GM18517 (cell line): Measurements from ENCODE around the gene ARMH4.
A peak's percentile ranks its signal among the peaks of the same experiment; 100 is the strongest.

Experiments used
- ATAC-seq: cut with Tn5 transposase; IDR thresholded peaks from one replicate; pipeline ENCODE4 v1.9.1; 2021; ENCODE audit warnings: mild to moderate bottlenecking, moderate library complexity; ENCODE audit not compliant: unreplicated experiment

ARMH4 gene, protein sequence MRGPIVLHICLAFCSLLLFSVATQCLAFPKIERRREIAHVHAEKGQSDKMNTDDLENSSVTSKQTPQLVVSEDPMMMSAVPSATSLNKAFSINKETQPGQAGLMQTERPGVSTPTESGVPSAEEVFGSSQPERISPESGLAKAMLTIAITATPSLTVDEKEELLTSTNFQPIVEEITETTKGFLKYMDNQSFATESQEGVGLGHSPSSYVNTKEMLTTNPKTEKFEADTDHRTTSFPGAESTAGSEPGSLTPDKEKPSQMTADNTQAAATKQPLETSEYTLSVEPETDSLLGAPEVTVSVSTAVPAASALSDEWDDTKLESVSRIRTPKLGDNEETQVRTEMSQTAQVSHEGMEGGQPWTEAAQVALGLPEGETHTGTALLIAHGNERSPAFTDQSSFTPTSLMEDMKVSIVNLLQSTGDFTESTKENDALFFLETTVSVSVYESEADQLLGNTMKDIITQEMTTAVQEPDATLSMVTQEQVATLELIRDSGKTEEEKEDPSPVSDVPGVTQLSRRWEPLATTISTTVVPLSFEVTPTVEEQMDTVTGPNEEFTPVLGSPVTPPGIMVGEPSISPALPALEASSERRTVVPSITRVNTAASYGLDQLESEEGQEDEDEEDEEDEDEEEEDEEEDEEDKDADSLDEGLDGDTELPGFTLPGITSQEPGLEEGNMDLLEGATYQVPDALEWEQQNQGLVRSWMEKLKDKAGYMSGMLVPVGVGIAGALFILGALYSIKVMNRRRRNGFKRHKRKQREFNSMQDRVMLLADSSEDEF

DNA sequence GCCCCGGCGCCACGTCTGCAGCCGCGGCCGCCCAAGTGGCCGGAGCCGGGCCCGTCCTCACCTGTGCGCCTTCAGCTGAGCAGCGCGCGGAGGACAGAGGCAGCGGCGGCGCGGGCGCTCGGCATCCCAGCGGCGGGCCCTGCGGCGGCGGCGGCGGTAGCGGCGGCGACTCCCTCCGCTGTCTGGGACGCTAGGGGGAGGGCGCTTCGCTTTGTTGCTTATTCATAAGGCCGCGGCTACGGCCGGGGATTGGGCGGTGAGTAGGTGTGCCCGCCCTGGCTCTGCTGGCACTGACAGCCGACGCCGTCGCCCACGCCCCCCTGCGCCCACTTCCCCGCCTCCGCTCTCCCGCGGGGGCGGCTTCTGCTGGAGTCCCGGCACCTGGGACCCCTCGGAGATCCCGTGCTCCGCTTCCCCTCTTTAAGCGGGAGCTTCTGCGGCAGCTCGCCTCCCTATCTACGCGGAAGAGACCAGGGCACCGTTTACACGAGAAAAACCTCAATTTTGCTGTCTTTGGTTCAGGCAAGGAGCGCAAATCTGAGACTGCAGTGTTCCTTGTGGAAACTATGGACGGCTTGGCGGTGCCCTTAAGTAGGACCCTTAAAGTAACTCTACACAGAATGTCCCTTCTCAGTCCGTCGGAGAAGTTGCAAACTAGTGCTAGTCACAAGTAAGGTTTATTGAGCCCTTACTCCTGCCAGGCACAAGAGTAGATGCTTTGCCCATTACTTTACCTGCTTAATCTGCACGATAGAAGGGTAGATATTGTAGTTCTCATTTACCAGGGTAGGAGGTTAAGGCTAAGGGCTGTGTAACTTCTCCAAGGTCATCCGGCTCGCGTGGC, at the start of gene ARMH4:
ARMH4 (minus strand) TSS at position 200 of the 844 bp plus-strand sequence. CDS start 12,855 bp downstream, outside the sequence.
- peak; percentile 92 for ATAC-seq

DNA sequence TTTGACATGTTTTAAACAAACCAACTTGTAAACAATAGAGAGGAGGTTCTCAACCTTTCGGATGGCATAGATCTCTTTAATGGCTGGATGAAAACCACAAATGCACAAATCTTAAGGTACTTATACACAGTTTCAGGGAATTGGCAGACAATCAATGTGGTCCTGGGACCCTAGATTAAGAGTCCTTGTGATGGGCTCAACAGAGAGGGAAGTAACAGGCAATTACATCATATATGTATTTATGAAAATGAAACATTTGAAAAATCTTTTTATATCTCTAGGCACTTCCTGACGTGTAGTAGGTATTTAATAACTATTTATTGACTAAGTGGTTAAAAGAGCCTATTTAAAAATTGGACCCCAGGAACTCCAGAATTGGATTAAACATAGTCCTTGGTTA, 48.8 kb upstream of the ARMH4 start:
- no peak for ATAC-seq

DNA sequence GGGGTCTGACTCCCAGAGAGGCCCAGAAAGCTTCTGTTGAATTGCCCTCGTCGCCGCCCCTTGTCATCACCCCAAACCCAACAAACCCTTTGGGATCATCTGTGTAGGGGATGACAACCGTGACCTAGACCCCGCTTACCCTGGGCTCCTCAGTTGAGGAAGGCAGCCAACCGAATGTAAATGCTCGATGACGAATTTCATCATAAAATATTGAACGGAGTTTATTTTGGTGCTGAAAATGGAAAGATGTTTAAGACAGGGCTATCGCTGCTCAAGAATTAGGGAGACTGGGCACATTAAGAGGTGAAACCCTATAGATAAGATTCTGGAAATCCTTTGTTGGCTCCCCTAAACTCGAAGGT, 48.4 kb upstream of the ARMH4 start:
- ATAC-seq, result no peak

DNA sequence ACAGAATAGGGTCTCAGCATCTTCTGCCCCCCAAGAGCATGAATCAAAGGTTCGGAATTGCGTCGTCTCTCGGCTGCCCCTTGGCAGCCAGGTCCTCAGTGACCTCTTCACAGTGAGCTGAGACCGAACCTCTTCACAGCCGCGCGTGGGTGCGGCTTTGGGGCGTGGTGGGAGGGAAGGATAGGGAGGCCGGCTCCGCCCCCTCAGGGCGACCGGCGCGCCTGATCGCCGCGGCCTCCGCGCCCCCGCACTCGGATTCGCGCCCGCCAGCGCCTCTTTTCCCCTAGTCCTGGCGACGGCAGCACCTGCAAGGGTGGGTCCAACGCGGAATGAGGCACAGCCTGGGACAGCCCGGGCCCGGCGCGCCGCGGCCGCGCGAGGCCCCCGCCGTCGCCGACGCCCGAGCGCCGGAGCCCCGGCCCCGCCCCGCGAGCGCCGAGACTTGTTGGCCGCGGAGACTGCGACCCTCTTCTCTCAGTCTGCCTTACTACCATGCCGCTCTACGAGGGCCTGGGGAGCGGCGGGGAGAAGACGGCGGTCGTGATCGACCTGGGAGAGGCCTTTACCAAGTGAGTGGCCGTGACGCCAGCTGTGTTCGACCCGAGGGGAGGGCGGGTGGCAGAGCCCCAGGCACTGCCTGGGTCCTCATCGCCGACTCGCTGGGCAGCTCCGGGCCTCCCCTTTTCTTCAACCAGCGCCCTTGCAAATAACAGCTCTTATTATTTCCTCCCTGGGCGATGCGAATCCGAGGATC, 47.9 kb upstream of the ARMH4 start, which contains the start of gene ACTR10:
ACTR10 (plus strand) TSS at position 424 of the 754 bp plus-strand sequence; CDS start at position 493, 69 bp downstream.
- peak; percentile 91 for ATAC-seq

DNA sequence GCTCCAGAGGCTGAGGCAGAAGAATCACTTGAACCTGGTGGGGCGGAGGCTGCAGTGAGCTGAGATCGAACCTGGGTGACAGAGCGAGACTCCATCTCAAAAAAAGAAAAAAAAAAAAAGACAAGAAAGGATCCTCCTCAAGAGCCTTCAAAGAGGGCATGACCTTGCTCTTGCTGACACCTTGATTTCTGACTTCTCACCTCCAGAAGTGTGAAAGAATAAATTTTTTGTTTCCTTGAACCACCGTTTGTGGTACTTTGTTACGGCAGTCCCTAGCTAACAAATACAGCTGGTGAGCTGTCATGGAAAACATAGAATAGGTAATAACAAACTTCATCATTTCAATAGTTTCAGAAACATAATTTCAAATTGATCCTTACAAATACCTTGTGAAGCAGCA, 46.1 kb upstream of the ARMH4 start:
- no peak for ATAC-seq

DNA sequence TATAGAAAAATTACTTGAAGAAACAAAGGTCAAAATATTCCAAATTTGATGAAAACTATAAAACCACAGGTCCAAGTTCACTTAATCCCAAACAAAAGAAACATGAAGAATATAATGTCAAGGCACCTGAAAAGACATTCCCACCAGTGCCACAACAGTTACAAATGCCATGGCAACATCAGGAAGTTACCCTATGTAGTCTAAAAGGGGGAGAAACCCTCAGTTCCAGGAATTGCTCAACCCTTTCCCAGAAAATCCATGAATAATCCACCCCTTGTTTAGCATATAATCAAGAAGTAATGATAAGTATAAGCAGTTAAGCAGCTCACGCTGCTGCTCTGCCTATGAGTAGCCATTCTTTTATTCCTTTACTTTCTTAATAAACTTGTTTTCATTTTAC, 44.2 kb upstream of the ARMH4 start:
- no peak for ATAC-seq

DNA sequence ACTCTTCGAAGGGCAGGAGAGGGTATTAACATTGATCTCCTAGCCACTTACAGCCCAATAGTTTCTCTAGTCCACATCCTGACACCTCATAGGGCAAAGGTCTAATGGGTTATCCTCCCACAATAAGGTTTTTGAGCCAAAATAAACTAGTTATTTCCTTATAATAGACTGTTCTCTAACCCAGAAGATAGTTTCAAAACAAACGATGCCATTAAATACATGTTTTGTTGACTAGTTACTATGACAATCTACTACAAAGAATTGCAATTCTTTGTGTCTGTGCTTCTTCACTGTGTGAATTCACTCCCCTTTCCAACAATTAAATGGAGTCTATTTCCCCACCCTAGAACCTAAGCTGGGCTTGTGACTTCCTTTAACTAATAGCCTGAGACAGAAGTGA, 41.5 kb upstream of the ARMH4 start:
- ATAC-seq, result no peak

DNA sequence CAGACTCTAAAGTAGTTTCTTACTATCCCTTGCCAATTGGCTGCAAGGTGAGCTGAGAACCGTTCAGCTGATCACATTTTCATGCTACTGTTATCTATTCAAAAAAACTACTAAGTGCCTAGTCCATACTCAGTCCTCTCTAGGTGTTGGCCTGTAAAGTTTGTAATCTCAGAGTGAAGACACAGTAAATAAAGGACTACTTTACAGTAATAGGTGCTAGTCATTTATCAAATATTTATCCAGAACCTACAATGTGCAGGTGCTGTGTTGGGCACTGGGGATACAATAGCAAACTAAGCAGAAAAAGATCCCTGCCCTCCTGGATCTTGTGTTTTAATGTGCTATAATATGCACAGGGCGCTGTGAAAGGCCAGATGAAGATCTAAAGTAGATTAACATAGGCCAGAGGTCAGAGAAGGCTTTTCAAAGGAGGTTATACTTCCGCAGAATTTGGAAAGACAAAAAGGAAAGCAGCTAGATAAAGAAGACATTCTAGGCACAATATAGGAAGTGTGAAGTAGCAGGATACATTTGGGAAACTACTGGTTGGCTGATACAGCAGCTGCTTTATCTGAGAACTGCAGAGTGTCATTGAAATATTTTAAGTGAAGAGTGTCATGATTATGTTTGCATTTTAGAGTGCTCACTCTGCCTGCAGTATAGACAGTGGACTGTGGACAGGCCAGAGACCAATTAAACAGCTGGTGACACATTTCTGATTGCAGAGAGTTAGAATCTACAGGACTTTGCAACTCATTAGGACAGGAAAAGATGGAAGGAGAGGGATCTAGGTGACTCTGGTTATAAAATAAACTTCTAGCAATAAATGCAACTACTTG, 40.0 kb upstream of the ARMH4 start:
- no peak for ATAC-seq

DNA sequence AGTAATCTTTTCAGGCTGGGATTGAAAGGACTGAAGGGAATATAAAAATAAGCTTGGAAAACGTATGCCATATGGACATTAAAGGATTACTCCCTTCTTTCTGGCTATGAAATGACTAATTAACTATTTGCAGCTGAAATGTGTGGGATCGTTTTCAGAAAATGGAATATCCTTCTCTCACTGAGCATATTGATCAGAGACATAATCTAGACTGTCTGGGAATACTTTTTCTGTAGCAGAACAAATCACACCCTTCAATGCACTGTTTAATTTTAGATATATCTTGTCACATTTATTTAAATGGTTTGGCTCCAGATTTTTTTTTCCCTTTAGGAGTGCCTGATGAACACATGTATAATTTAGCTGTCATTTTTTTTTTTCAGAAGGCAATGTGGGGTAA, 37.2 kb upstream of the ARMH4 start:
- ATAC-seq, result no peak

DNA sequence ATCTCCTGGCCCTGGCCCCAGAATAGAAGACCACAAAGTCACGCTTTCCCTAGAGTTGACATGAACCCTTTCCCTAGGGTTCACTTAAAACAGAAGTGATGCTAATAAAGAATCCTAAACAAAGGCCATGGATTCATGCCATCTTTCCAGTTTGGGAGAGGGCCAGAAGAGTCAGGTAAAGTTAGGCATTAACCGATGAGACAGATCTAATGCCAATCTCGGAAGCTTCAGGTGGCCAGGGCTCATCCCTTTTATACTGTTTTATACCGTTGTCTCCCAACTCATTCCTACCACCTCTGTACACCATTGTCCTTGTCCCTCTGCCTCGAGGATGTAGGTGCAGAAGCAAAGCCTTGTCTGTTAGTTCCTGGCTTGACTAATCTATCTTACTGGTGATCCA, 25.1 kb upstream of the ARMH4 start:
- ATAC-seq, result no peak

DNA sequence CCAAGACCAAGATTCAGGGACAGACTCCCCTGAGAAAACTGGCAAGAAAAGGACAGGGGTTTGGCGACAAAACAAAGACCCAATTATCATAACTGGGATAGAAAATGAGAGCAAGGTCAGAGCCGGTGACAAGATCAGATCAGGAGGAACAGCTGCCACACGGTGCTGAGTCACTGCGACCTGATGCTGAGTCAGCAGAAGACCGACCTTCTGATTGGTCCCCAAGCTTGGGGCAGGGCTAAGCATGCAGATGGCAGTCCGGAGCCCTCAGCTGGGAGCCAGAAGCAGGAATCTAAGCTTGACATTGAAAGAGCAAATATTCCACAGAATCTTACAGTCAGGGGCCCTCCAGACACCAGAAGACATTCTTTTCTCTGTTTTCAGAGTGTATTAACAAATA, 19.1 kb upstream of the ARMH4 start:
- ATAC-seq, result peak; percentile 88

DNA sequence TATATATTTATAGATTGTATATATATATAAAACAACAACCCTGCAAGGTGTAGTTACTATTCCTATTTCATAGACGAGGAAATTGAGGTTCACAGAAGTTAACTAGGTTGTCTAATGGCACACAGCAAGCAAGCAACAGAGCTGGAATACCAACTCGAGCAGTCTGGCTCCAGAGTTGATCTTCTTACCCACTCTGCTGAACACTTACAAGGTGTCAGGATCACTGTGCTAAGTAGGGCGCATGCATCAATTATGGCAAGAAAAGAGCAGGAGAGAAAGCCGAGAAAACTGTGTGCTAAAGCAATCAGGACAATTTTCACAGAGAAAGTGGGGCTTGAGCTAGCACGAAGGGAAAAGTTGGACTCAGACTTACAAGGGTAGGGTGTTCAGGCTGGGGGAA, 15.9 kb upstream of the ARMH4 start:
- no peak for ATAC-seq

DNA sequence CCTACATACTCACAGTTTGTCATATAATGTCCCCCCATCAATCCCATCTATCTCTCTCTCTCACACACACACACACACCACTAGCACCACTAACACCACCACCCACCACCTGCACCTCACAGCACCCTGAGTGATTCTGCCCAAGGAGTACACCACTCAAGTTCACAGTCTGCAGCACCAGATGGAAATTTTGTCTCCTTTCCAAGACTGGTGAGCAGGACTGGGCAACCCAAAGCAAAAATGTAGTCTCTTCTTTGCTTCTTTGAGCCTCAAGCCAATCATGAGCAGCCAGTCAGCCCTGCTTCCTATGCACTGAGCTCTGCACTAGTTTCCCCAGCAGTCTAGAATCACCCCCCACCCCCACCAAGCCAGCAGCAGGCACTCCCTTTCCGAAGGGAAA, 15.0 kb upstream of the ARMH4 start:
- no peak for ATAC-seq

DNA sequence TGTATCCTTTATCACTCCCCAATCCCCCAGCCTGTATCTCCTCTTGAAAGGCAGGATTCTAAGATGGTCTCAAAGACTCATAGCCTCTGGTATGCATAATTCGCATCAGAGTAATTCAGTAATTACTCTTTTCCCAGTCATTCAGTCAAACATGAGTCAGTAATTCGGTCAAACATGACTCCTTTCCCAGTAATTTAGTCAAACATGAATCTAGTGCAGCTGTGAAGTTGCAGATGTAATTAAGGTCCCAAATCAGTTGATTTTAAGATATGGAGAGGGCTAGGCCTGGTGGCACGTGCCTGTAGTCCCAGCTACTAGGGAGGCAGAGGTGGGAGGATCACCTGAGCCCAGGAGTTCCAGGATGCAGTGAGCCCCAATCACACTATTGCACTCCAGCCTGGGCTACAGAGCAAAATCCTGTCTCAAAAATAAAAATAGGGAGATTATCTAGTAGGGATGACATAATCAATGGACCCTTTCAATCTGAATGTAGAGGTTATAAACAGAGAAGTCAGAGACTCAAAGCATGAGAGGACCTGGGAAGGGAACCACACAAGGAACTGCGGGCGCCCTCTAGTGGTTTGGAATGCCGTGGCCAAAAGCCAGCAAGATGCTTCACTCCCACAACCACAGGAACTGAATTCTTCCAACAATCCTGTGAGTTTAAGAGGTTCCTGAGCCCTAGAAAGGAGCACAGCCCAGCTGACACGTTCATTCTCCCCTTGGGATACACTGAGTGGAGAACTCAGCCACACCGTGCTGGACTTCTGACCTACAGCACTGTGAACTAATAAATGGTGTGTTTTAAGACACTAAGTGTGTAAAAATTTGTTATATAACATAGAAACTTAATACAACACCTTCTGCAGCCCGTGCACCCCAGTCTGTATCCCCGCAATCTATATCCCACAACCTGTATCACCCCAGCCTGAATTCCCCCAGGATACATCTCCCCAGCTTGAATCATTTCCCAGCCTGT, 14.3 kb upstream of the ARMH4 start:
- no peak for ATAC-seq

DNA sequence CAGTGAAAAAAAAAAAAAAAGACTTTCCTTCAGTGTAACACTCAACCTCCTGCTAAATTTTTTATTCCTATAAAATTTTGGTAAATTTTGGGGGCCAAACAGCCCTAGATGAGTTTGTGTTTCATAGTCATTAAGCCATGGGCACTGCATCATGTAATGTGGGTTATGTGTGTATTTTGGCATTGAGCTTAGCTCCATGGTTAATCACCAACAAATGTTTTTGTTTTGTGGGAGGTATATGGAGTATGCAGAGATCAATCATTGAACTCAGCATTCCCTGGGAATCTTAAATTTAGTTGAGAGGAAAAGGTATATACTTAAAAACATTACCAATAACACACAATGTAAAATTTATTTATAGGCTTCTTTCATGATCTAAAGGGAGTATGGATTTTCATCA, 8.5 kb upstream of the ARMH4 start:
- ATAC-seq, result no peak

DNA sequence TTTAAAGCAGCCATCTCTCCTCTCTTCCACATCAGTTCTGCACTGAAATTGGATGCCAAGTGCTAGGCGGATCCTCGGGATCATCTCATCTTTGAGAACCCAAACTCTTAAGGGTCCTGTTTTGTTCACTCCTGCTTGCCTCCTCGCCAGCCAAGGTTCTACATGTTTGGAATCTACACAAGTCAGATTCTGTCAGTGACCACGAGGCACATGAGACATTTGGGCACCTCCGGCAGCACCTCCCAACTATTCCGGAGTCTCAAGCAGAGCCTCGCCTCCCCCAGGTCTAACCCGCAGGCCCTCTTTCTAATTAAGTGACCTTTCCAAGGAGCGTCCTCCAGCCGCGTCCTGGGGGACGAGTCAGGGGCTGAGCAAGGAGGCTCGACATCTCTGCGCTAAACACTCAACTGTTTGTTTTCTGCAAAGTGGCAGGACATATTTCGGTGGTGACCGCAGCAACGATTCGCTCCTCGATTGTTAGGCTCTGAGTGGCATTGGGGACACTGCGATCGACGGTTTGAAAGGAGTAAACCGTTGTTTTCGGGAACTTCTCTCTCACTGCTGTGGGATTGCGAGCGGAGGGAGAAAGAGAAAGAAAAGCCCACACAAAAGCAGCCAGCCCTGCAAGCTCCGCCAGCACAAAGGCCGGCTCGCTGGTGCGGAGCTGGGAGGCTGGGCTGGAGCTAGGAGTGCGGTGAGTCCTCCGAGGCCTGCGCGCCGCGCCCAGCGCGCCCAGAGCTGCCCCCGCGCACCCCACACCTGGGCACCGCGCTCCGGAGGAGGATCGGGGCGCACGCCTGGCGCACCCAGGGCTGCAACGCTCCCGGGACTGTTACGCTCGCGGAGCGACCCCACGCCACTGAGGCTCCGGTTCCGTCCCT, 640 bp downstream of the ARMH4 start:
- peak; percentile 30 for ATAC-seq

DNA sequence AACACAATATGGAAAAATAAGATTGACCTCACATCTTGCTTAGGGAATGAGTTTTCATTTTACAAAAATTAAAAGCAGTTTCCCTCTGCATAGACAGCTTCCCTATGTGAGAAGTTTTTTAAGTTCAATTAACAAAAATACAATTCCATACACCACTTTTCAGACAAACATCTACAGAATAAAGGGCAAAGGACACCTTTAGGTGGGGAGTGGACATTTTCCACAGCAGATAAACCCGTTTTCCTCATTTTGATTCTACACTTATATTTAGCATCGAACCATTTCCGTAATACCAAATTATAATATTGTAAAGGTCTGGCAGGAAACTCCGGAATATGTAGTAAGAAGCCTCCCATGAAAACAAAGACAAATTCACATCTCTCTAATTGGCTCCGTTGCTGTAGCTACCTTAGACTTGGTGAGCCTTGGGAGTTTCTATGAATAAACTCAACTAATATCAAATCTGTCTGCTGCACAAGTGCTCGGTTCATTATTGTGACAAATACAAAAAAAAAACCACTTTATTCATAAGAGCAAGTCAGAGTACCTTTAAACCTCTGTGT, 1.7 kb downstream of the ARMH4 start:
- ATAC-seq, result no peak
